SK-N-SH (cell line): ENCODE data around the gene SEH1L. TPM values are rescaled to one million over a fixed set of nuclear protein-coding genes. Genes with fewer than 3 reads are reported as not detected.

Source experiments
- CTCF ChIA-PET: fragments of 300-600, 350-600 bp; formaldehyde crosslinking; extraction: SDS; loops from one replicate; lab custom pipeline; 2021; lab: Yijun Ruan, JAX
- POLR2A ChIA-PET: fragments of 350-600 bp; sonication (Branson Sonifier 250); formaldehyde crosslinking; extraction: SDS; loops from one replicate; lab custom pipeline; 2020; ENCODE audit warnings: antibody characterized with exemption, inconsistent platforms; lab: Yijun Ruan, JAX
- DNase-seq: peaks from one replicate; pipeline ENCODE4 v3.0.0; 2012
- H2AFZ ChIP-seq: fragments of 200-600 bp; sonication (generic); 2 replicates; pipeline ENCODE4 v1.8.1; 2016; ENCODE audit warnings: antibody characterized with exemption, mild to moderate bottlenecking, low read depth
- H3F3A ChIP-seq: fragments of 200-600 bp; sonication (generic); replicated peaks from 2 replicates; pipeline ENCODE3; 2016; ENCODE audit warnings: antibody characterized with exemption, mild to moderate bottlenecking; ENCODE audit not compliant: insufficient read depth
- H3K27ac ChIP-seq, 2 experiments: fragments of 200-500 bp in 1 of 2; fragments of 200-600 bp in 1 of 2; sonication (Bioruptor generic) in 1 of 2; sonication (generic), shearing (Covaris generic) in 1 of 2; 2 replicates each; pipeline versions ENCODE4 v1.5.1 to v1.6.1; 2014 to 2016; ENCODE audit warnings: low read depth in 2 of 2, inconsistent platforms in 1 of 2, low read length in 1 of 2, mild to moderate bottlenecking in 1 of 2, mixed read lengths in 1 of 2
- H3K27me3 ChIP-seq: fragments of 200-600 bp; sonication (generic), shearing (Covaris generic); 2 replicates; pipeline ENCODE4 v1.6.1; 2016; ENCODE audit warnings: mixed run types; ENCODE audit not compliant: insufficient read depth
- H3K36me3 ChIP-seq, 2 experiments: fragments of 200-500 bp in 1 of 2; fragments of 200-600 bp in 1 of 2; sonication (Bioruptor generic) in 1 of 2; sonication (generic) in 1 of 2; replicated peaks in 1 of 2; 2 replicates each; pipeline versions ENCODE3 to v1.5.1; 2014 to 2016; ENCODE audit warnings: low read length in 1 of 2, mild to moderate bottlenecking in 1 of 2; ENCODE audit not compliant: insufficient read depth in 2 of 2, control insufficient read depth in 1 of 2
- H3K4me1 ChIP-seq, 2 experiments: fragments of 200-500 bp in 1 of 2; fragments of 200-600 bp in 1 of 2; sonication (Bioruptor generic) in 1 of 2; sonication (generic), shearing (Covaris generic) in 1 of 2; 2 replicates each; pipeline versions ENCODE4 v1.5.1 to v1.6.1; 2014 to 2016; ENCODE audit warnings: low read depth in 1 of 2, low read length in 1 of 2, mixed run types in 1 of 2; ENCODE audit not compliant: insufficient read depth in 2 of 2, control insufficient read depth in 1 of 2
- H3K4me2 ChIP-seq: fragments of 200-600 bp; sonication (generic), shearing (Covaris generic); 2 replicates; pipeline ENCODE4 v1.6.1; 2017; ENCODE audit warnings: mixed run types
- H3K4me3 ChIP-seq, 2 experiments: fragments of 200-500 bp in 1 of 2; fragments of 200-600 bp in 1 of 2; sonication (Bioruptor generic) in 1 of 2; sonication (generic), shearing (Covaris generic) in 1 of 2; 2 replicates each; pipeline versions ENCODE4 v1.5.1 to v1.8.1; 2014 to 2016; ENCODE audit warnings: low read depth in 2 of 2, inconsistent platforms in 1 of 2, low read length in 1 of 2, mild to moderate bottlenecking in 1 of 2, mixed read lengths in 1 of 2, moderate library complexity in 1 of 2
- H3K79me2 ChIP-seq: fragments of 200-600 bp; sonication (generic); 2 replicates; pipeline ENCODE4 v1.8.1; 2017; ENCODE audit warnings: mild to moderate bottlenecking; ENCODE audit not compliant: insufficient read depth
- H3K9ac ChIP-seq: fragments of 200-600 bp; sonication (generic); 2 replicates; pipeline ENCODE4 v1.6.1; 2017; ENCODE audit warnings: mixed run types
- H3K9me2 ChIP-seq: fragments of 200-600 bp; sonication (generic); 2 replicates; pipeline ENCODE4 v1.6.1; 2017; ENCODE audit warnings: mixed run types
- H3K9me3 ChIP-seq: fragments of 200-600 bp; sonication (generic); 2 replicates; pipeline ENCODE4 v1.6.1; 2017; ENCODE audit warnings: mixed run types, mild to moderate bottlenecking, moderate library complexity
- H4K20me1 ChIP-seq: fragments of 200-600 bp; sonication (generic); 2 replicates; pipeline ENCODE4 v1.6.1; 2017; ENCODE audit warnings: mild to moderate bottlenecking, mixed run types; ENCODE audit not compliant: insufficient read depth
- GATA2 ChIP-seq: sonication (generic); formaldehyde crosslinking; IDR thresholded peaks from 2 replicates; pipeline ENCODE4 v1.5.0; 2020; ENCODE audit warnings: mild to moderate bottlenecking, missing genetic modification reagents
- JUND ChIP-seq: IDR thresholded peaks from 2 replicates; pipeline ENCODE4 v1.4.0; 2012
- MEF2A ChIP-seq: IDR thresholded peaks from 2 replicates; pipeline ENCODE4 v1.4.0; 2012; ENCODE audit warnings: low read depth, borderline replicate concordance
- NFIC ChIP-seq: IDR thresholded peaks from 2 replicates; pipeline ENCODE4 v1.4.0; 2012; ENCODE audit warnings: borderline replicate concordance
- SIN3A ChIP-seq: IDR thresholded peaks from 2 replicates; pipeline ENCODE4 v1.6.1; 2012; ENCODE audit warnings: low read depth, mild to moderate bottlenecking, low read length, moderate library complexity, borderline replicate concordance
- SMC3 ChIP-seq: IDR thresholded peaks from 2 replicates; pipeline ENCODE4 v1.6.1; 2012; ENCODE audit warnings: low read depth, low read length, improper control_type of control experiment
- TCF12 ChIP-seq: IDR thresholded peaks from 2 replicates; pipeline ENCODE4 v1.4.0; 2012
- TEAD4 ChIP-seq: IDR thresholded peaks from 2 replicates; pipeline ENCODE4 v1.4.0; 2012; ENCODE audit warnings: mild to moderate bottlenecking, borderline replicate concordance; ENCODE audit not compliant: insufficient read depth
- YY1 ChIP-seq: IDR thresholded peaks from 2 replicates; pipeline ENCODE4 v1.4.0; 2012; ENCODE audit warnings: low read depth, mild to moderate bottlenecking
- WGBS: methylation state at CpG from one replicate; pipeline ENCODE4 v1.1.6; 2017; ENCODE audit warnings: low lambda C conversion rate; 5-methylcytosine and 5-hydroxymethylcytosine counted together
- polyA plus RNA-seq, 3 experiments: library from polyadenylated mRNA; depleted of rRNA; stranded (reverse); fragments of >200 nt; gene quantifications; 2 replicates each; pipeline ENCODE4 v1.2.3, GENCODE V29; 2012
- TF ChIP-seq, protein P1 (sequence below): IDR thresholded peaks from 2 replicates; pipeline ENCODE4 v1.6.1; 2012; ENCODE audit warnings: mild to moderate bottlenecking, low read depth, low read length, moderate library complexity
- TF ChIP-seq, protein P2 (sequence below): fragments of 200-600 bp; sonication (generic); IDR thresholded peaks from 2 replicates; pipeline ENCODE4 v1.6.1; 2017; ENCODE audit warnings: antibody characterized with exemption, mild to moderate bottlenecking, moderate library complexity

Gene SEH1L
- polyA plus RNA-seq, 1 of the 3 experiments (the other 2 are of a cell fraction) = 29.8 TPM

DNA sequence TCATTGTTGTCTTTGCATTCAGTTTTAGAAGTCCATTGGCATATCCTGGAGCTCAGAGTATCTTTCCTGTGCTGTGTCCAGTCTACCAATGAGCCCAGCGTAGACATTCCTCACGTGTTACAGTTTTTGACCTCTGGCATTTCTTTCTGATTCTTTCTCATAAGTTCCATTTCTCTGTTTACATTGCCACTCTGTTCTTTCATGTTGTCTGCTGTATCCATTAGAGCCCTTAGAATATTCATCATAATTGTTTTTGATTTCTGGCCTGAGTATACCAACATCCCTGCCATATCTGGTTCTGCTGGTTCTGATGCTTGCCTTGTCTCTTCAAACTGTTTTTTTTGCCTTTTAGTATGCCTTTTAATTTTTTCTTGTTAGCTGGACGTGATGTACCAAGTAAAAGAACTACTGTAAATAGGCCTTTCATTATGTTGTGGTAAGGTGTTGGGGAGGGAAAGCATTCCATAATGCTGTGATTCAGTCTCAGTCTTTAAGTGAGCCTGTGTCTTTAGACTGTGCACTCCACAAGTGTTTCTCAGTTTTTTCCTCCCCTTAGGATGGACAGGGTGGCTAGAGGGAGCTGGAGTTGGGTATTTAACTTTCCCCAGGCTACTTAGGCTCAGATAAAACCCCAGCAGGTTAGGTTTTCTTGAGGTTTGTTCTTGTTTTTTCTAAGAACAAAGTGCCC, 78.9 kb downstream of the SEH1L start (continued):
- TF ChIP-seq, protein P1, sequence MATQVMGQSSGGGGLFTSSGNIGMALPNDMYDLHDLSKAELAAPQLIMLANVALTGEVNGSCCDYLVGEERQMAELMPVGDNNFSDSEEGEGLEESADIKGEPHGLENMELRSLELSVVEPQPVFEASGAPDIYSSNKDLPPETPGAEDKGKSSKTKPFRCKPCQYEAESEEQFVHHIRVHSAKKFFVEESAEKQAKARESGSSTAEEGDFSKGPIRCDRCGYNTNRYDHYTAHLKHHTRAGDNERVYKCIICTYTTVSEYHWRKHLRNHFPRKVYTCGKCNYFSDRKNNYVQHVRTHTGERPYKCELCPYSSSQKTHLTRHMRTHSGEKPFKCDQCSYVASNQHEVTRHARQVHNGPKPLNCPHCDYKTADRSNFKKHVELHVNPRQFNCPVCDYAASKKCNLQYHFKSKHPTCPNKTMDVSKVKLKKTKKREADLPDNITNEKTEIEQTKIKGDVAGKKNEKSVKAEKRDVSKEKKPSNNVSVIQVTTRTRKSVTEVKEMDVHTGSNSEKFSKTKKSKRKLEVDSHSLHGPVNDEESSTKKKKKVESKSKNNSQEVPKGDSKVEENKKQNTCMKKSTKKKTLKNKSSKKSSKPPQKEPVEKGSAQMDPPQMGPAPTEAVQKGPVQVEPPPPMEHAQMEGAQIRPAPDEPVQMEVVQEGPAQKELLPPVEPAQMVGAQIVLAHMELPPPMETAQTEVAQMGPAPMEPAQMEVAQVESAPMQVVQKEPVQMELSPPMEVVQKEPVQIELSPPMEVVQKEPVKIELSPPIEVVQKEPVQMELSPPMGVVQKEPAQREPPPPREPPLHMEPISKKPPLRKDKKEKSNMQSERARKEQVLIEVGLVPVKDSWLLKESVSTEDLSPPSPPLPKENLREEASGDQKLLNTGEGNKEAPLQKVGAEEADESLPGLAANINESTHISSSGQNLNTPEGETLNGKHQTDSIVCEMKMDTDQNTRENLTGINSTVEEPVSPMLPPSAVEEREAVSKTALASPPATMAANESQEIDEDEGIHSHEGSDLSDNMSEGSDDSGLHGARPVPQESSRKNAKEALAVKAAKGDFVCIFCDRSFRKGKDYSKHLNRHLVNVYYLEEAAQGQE = no peak
- TF ChIP-seq TEAD4 = no peak
- no peak for TF ChIP-seq GATA2 (CRISPR knock-in tag)
- TF ChIP-seq, protein P2, sequence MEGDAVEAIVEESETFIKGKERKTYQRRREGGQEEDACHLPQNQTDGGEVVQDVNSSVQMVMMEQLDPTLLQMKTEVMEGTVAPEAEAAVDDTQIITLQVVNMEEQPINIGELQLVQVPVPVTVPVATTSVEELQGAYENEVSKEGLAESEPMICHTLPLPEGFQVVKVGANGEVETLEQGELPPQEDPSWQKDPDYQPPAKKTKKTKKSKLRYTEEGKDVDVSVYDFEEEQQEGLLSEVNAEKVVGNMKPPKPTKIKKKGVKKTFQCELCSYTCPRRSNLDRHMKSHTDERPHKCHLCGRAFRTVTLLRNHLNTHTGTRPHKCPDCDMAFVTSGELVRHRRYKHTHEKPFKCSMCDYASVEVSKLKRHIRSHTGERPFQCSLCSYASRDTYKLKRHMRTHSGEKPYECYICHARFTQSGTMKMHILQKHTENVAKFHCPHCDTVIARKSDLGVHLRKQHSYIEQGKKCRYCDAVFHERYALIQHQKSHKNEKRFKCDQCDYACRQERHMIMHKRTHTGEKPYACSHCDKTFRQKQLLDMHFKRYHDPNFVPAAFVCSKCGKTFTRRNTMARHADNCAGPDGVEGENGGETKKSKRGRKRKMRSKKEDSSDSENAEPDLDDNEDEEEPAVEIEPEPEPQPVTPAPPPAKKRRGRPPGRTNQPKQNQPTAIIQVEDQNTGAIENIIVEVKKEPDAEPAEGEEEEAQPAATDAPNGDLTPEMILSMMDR = no peak
- TF ChIP-seq, all 33 proteins: peak for 0

DNA sequence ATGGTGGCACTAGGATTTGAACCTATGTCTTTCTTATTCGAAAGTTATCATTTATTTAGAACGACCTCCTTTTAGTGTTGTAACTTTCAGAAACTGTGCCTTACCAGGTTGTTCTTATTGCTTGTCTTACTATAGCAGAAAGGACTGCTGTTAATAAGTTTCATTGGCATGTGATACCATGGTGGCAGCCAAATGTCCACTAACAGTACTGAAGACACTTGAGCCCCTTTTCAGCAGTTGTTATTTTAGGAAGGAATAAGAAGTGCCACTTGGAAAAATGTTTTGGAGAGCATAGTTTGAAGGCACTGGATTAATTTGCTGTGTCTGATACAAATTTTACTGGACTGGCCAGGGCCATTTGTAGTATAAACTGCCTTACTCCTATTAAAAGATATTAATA, 81.1 kb downstream of the SEH1L start:
- Histone ChIP-seq H3K9me2 (no peaks in the 10 kb centered on the region), H3K9ac (no peak overlapping the region), H3K79me2 (peaks cover 19% of the 10 kb centered on the region), H3K4me3 (no peak overlapping the region), H2AFZ (no peak overlapping the region), H3K36me3 (peaks cover 51 to 57% of the 10 kb centered on the region in 2 experiments), H3F3A (no peaks in the 10 kb centered on the region), H3K27me3 (no peaks in the 10 kb centered on the region), H3K4me1 (no peaks in the 10 kb centered on the region), H3K27ac (no peak overlapping the region), H3K9me3 (no peaks in the 10 kb centered on the region), H4K20me1 (no peaks in the 10 kb centered on the region), H3K4me2 (no peak overlapping the region)
- ChIA-PET CTCF (no interaction called here), POLR2A (no interaction called here)
- TF ChIP-seq SIN3A (no peak), NFIC (no peak), MEF2A (no peak), GATA2 (CRISPR knock-in tag) (no peak), JUND (no peak), TCF12 (no peak), YY1 (no peak), SMC3 (no peak)
- 97% methylated on average over 2 of the region's 2 CpGs for WGBS
- DNase-seq = no peak
